Neural crest cell (in vitro differentiated cells): Measurements from ENCODE around the gene ZBED3. TPM values are rescaled to one million over a fixed set of nuclear protein-coding genes. Genes with fewer than 3 reads are reported as not detected.

Experiments
- DNase-seq: peaks from one replicate; pipeline ENCODE4 v3.0.0; 2021; ENCODE audit warnings: low read depth, mixed read lengths, low spot score
- H3K27ac Mint-ChIP-seq: one replicate; pipeline ENCODE4 v1.8.0; 2021; ENCODE audit warnings: mild to moderate bottlenecking, mixed read lengths; ENCODE audit not compliant: unreplicated experiment
- H3K27me3 Mint-ChIP-seq: 2 replicates; pipeline ENCODE4 v1.8.0; 2021; ENCODE audit warnings: low read depth, mild to moderate bottlenecking, mixed read lengths
- H3K36me3 Mint-ChIP-seq: 2 replicates; pipeline ENCODE4 v1.8.0; 2021; ENCODE audit warnings: low read depth, mild to moderate bottlenecking, mixed read lengths
- H3K4me1 Mint-ChIP-seq: 2 replicates; pipeline ENCODE4 v1.8.0; 2021; ENCODE audit warnings: mixed read lengths
- H3K4me3 Mint-ChIP-seq: one replicate; pipeline ENCODE4 v1.8.0; 2021; ENCODE audit warnings: mild to moderate bottlenecking, mixed read lengths
- H3K9me3 Mint-ChIP-seq: 2 replicates; pipeline ENCODE4 v1.8.0; 2021; ENCODE audit warnings: mixed read lengths
- long read RNA-seq: library from polyadenylated mRNA; unstranded; transcript quantifications from one replicate; pipeline ENCODE4 v2.0.0, GENCODE V29; 2020
- total RNA-seq: library from RNA; stranded (reverse); gene quantifications from 2 replicates; pipeline ENCODE4 v1.2.1, GENCODE V29; 2021
- TF ChIP-seq, protein P1 (sequence below): fragments of 200-600 bp; sonication (generic); conservative IDR thresholded peaks from 2 replicates; pipeline ENCODE4 v1.5.0; 2021; ENCODE audit warnings: antibody characterized with exemption, mild to moderate bottlenecking

Gene ZBED3, protein sequence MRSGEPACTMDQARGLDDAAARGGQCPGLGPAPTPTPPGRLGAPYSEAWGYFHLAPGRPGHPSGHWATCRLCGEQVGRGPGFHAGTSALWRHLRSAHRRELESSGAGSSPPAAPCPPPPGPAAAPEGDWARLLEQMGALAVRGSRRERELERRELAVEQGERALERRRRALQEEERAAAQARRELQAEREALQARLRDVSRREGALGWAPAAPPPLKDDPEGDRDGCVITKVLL
- 12.1 and 12.2 TPM in 2 replicates for total RNA-seq
- long read RNA-seq, partial matches to known transcripts, result 0 of 2 reads
- long read RNA-seq, other reads (novel, unspliced or antisense), result 2 of 2 reads

DNA sequence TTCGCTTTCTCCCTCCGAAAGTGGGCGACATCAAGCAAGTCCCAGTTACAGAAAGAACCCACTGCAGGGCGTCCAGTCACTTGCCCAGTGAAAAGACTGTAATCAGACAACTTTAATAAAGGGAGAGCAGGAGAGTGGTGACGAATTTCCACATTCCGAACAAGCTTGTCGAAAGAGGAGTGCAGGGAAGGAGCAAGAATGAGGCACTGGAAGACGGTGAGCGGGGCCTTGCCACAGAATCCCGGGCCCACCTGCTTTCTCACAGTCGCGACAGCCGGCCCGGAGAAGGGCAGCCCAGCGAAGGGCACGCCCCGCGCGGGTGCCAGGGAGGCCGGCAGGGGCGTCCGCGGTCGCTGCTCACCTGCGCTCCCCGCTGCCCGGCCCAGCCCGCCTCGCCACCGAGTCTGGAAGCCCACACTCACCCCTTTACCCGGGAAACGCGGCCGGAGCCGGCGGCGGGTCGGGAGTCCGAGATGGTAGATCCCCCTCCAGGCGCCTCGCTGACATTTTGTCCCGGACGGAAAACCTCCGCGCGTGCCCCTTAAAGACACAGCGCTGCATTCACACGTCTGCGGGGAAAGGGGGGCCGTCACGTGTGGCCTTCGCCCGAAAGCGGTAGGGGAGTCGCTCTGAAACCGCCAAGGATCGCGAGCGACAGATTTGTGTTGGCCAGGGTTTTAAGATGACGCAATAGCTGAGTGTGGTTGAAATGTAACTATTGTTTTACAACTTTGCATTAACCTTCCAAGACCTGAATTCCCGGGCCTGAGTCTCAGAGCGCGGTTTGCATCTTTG, at the start of gene ZBED3:
Gene ZBED3 (minus strand): TSS at position 597 of the 795 bp plus-strand sequence. CDS start 9,407 bp downstream, outside the sequence.
- peaks cover 35% of the 10 kb centered on the region for H3K36me3 Mint-ChIP-seq
- H3K4me1 Mint-ChIP-seq, result peaks cover 38% of the 10 kb centered on the region
- H3K27me3 Mint-ChIP-seq, result no peaks in the 10 kb centered on the region
- H3K27ac Mint-ChIP-seq, result peak within 1 kb of the TSS; percentile 100
- H3K9me3 Mint-ChIP-seq, result peaks cover 10% of the 10 kb centered on the region
- TF ChIP-seq, protein P1, sequence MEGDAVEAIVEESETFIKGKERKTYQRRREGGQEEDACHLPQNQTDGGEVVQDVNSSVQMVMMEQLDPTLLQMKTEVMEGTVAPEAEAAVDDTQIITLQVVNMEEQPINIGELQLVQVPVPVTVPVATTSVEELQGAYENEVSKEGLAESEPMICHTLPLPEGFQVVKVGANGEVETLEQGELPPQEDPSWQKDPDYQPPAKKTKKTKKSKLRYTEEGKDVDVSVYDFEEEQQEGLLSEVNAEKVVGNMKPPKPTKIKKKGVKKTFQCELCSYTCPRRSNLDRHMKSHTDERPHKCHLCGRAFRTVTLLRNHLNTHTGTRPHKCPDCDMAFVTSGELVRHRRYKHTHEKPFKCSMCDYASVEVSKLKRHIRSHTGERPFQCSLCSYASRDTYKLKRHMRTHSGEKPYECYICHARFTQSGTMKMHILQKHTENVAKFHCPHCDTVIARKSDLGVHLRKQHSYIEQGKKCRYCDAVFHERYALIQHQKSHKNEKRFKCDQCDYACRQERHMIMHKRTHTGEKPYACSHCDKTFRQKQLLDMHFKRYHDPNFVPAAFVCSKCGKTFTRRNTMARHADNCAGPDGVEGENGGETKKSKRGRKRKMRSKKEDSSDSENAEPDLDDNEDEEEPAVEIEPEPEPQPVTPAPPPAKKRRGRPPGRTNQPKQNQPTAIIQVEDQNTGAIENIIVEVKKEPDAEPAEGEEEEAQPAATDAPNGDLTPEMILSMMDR, result peak; percentile 46
- DNase-seq, result peak; percentile 54
- H3K4me3 Mint-ChIP-seq, result peak within 1 kb of the TSS; percentile 96

DNA sequence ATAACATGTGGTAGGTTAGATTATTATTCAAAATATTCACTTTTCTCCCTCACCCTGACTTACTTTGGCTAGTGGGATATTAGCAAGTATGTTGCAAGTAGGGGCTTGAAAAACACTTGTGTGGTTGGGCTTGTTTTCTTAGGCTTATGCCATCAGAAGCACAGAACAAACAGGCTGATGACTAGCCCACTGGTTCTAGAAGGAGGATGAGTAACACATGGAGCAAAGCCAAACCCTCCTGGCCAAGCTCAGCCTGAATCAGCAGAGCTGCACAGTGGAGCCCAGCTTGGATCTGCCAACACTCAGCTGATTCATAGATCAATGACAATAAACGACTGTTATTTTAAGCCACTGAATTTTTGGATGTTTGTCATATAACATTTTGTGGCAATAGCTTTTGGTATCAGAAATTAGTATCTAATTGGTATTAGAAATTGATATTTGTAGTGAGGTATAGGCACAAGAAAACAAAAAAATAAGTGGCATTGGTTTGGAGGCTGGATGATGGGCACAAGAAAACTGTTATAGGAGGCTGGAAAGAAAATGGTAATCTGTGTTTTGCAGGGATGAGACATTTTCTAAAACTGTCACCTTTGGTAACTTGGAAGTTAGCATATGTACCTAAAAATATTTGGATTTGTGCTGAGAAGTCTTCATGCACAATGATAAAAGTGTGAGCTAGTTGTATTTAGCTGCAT, 46.1 kb upstream of the ZBED3 start:
- no peak overlapping the region for H3K27ac Mint-ChIP-seq

DNA sequence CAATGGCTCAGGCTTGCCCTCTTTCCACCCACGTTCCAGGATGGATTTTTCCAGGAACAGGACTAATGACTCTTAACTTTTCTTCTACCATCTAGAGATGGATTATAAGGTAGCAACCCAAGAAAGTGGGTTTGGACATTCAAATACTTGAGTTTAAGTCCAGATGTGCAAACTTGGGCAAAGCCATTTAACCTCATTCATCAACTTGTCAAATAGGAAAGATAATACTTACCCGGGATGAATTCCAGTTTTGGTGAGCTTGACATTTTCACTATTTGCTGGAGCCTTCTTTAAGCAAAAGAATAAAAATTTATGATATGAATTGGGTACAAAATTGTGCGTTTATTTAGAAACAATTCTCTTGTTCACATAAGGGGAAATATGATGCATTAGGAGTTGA, 44.3 kb upstream of the ZBED3 start:
- no peak for DNase-seq

More for the DNA sequence above, 46.1 kb upstream of the ZBED3 start:
- Mint-ChIP-seq H3K36me3 (peaks cover 11% of the 10 kb centered on the region), H3K27me3 (no peaks in the 10 kb centered on the region), H3K9me3 (no peaks in the 10 kb centered on the region), H3K4me1 (no peaks in the 10 kb centered on the region), H3K4me3 (no peak overlapping the region)
- no peak for DNase-seq
- TF ChIP-seq, protein P1, result no peak

DNA sequence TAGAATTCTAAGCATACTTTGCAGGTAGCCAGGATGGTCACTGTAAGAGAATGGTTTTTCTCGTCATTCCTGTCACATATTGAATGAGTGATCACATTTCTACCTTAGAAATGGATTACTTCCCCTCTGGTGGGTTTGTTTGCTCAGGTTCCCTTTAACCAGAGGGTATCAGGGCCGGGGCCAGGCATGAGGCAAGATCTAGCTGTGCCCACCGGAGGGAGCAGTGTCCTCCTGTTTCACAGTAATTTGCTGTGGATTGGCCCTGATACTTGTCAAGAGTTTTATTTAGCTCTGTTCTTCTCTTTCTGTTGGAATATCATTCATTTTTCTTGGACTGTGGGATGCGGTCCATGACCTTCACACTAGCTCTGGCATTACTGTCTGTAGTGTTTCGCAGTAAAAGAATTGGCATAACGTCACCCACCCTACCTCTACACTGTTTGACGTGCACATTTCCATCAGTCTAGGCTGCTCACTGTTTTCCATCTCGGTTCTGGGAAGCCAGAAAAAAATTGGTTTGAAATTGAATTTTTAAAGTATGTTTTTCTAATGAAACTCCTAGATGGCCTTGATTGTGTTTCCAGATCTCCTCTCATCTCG, 42.4 kb upstream of the ZBED3 start:
- TF ChIP-seq, protein P1, result peak; percentile 62
- Mint-ChIP-seq H3K27ac (no peak overlapping the region), H3K36me3 (peaks cover 19% of the 10 kb centered on the region), H3K4me1 (no peaks in the 10 kb centered on the region), H3K9me3 (no peaks in the 10 kb centered on the region), H3K27me3 (no peaks in the 10 kb centered on the region), H3K4me3 (no peak overlapping the region)
- DNase-seq, result peak; percentile 16

More for the DNA sequence above, 44.3 kb upstream of the ZBED3 start:
- H3K9me3 Mint-ChIP-seq, result no peaks in the 10 kb centered on the region
- no peaks in the 10 kb centered on the region for H3K4me1 Mint-ChIP-seq
- H3K4me3 Mint-ChIP-seq, result no peak overlapping the region
- H3K27me3 Mint-ChIP-seq, result no peaks in the 10 kb centered on the region
- TF ChIP-seq, protein P1, result no peak
- H3K36me3 Mint-ChIP-seq, result peaks cover 13% of the 10 kb centered on the region
- H3K27ac Mint-ChIP-seq, result no peak overlapping the region
